ENCODE measurements around the gene TRIM32.

GRCh38 chr9:116717150-116717549, 30.0 kb downstream of the TRIM32 start:
- TF ChIP-seq POLR2A (IDR thresholded peaks at IDR 0.05) (no peak), EP300 (IDR thresholded peaks at IDR 0.05; ENCODE audit: low read depth) (no peak), CTCF (IDR thresholded peaks at IDR 0.05) (no peak)

Measured in transverse colon (tissue), 3 donors.